ENCODE results near the gene HSD3B2. TPM values are rescaled to one million over a fixed set of nuclear protein-coding genes. Genes with fewer than 3 reads are reported as not detected.
A peak's percentile ranks its signal among the peaks of the same experiment; 100 is the strongest.

Gene HSD3B2
- total RNA-seq, 4 donors from 2014 or later: 3.0 to 125 (median 46.4) TPM

DNA sequence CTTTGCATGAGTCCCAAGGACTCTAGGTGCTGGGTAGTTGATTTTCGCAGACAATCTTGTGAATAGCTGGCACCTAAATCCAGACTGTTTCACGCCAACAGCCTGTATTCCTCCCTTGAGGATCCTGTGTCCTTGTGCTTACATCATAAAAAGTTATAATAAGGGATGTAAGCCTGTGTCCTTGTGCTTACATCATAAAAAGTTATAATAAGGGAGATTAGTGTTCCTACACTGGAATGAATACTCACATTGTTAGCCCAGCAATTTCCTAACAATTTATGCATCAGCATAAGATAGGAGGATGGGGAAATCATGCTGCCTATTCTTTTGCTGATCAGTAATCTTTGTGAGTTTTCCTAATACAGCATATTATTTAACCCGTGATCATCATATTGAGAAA, 4.0 kb upstream of the HSD3B2 start:
- intact Hi-C loops (cut with DNase I; ENCODE audit: low total_unique reads) (no loop called here), in situ Hi-C loops (cut with MboI; ENCODE audit: low pct_ligation_motif_present in 1 of 4, low pct_unique_long_range_greater_than_20kb in 1 of 4, low sequenced_read_pairs in 3 of 4) (no loop called here)
- H3K4me3 ChIP-seq: no peak overlapping the region
- H3K9me3 ChIP-seq: peaks cover 0 to 5% of the 10 kb centered on the region in 2 donors
- peaks cover 0 to 15% (median 7%) of the 10 kb centered on the region in 4 donors for H3K4me1 ChIP-seq
- H3K27me3 ChIP-seq: no peaks in the 10 kb centered on the region
- WGBS, 2 donors (ENCODE audit: low coverage in 1 of 2): 59 to 71% methylated on average over 3 of the region's 3 CpGs
- peak overlapping the region in 3 of 4 donors; percentile 30 to 64 (median 41) for H3K27ac ChIP-seq
- no peak for TF ChIP-seq EP300 (IDR thresholded peaks at IDR 0.05; ENCODE audit: low read depth)
- TF ChIP-seq POLR2A (IDR thresholded peaks at IDR 0.05): no peak
- no peak for TF ChIP-seq POLR2AphosphoS5 (IDR thresholded peaks at IDR 0.05)
- TF ChIP-seq, protein P1, sequence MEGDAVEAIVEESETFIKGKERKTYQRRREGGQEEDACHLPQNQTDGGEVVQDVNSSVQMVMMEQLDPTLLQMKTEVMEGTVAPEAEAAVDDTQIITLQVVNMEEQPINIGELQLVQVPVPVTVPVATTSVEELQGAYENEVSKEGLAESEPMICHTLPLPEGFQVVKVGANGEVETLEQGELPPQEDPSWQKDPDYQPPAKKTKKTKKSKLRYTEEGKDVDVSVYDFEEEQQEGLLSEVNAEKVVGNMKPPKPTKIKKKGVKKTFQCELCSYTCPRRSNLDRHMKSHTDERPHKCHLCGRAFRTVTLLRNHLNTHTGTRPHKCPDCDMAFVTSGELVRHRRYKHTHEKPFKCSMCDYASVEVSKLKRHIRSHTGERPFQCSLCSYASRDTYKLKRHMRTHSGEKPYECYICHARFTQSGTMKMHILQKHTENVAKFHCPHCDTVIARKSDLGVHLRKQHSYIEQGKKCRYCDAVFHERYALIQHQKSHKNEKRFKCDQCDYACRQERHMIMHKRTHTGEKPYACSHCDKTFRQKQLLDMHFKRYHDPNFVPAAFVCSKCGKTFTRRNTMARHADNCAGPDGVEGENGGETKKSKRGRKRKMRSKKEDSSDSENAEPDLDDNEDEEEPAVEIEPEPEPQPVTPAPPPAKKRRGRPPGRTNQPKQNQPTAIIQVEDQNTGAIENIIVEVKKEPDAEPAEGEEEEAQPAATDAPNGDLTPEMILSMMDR (IDR thresholded peaks at IDR 0.05): no peak
- no peaks in the 10 kb centered on the region for H3K36me3 ChIP-seq
- DNase-seq: no peak

DNA sequence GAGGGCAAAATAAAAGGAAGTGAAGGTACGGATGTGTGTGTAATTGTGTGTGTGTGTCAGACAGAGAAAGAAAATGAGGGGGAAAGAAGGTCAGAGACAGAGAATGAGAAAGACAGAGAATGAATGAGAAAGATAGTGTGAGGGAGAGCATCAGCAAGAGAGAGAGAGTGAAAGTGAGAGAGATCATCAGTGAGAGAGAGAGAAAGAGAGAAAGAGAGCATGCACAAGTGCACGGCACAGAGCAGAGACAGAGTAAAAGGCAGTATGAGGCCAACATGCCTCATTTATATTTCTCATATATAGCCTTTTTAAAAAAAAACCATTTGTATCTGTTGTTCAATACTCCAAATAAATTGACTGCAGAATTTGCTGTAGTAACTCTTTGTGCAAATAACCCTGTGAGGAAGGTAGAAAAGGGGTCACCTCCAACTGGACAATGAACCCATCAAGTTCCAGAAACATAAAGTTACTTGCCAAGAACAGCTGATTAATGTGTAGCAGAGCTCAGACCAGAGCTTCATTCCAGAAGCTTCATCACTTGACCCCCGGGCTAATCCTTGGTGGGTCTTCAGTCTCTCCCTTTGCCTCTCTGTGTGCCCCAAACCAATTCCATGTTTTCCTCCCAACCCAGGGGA, 1.2 kb downstream of the HSD3B2 start:
- WGBS, 2 donors (ENCODE audit: low coverage in 1 of 2): 68 to 73% methylated on average over 3 of the region's 3 CpGs

DNA sequence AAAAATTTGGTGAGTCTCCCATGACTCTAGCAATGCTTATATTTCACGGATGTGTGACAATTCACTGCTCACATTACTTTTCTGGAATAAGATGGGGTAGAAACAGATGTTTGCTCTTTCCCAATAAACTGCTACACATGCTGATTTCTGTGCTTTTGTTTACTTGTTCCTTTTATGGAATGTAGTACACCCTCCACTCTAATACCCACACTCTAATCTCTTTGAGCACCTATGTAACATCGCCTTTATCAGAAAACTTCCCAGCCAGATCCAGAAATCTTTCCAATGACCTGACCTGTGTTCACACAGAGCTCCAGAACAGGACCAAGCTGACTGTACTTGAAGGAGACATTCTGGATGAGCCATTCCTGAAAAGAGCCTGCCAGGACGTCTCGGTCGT, 4.2 kb downstream of the HSD3B2 start:
- in situ Hi-C loops (cut with MboI; ENCODE audit: low pct_ligation_motif_present in 1 of 4, low pct_unique_long_range_greater_than_20kb in 1 of 4, low sequenced_read_pairs in 3 of 4): no loop called here
- H3K27me3 ChIP-seq: no peaks in the 10 kb centered on the region
- intact Hi-C loops (cut with DNase I; ENCODE audit: low total_unique reads): no loop called here
- no peak overlapping the region for H3K27ac ChIP-seq
- TF ChIP-seq, protein P1 (IDR thresholded peaks at IDR 0.05): no peak
- no peak for TF ChIP-seq POLR2A (IDR thresholded peaks at IDR 0.05)
- no peak for TF ChIP-seq EP300 (IDR thresholded peaks at IDR 0.05; ENCODE audit: low read depth)
- no peak for TF ChIP-seq POLR2AphosphoS5 (IDR thresholded peaks at IDR 0.05)
- no peaks in the 10 kb centered on the region for H3K9me3 ChIP-seq
- no peak for DNase-seq
- H3K4me3 ChIP-seq: no peak overlapping the region
- no peaks in the 10 kb centered on the region for H3K36me3 ChIP-seq
- WGBS, 2 donors (ENCODE audit: low coverage in 1 of 2): 86 to 94% methylated on average over 4 to 5 of the region's 5 CpGs
- H3K4me1 ChIP-seq: no peaks in the 10 kb centered on the region

More for the DNA sequence above, 1.2 kb downstream of the HSD3B2 start:
- H3K4me1 ChIP-seq: peaks cover 0 to 4% (median 0%) of the 10 kb centered on the region in 4 donors
- in situ Hi-C loops (cut with MboI; ENCODE audit: low pct_ligation_motif_present in 1 of 4, low pct_unique_long_range_greater_than_20kb in 1 of 4, low sequenced_read_pairs in 3 of 4) (no loop called here), intact Hi-C loops (cut with DNase I; ENCODE audit: low total_unique reads) (no loop called here)
- no peaks in the 10 kb centered on the region for H3K27me3 ChIP-seq
- no peak overlapping the region for H3K27ac ChIP-seq
- no peak for DNase-seq
- H3K4me3 ChIP-seq: no peak overlapping the region
- TF ChIP-seq POLR2AphosphoS5 (IDR thresholded peaks at IDR 0.05) (no peak), EP300 (IDR thresholded peaks at IDR 0.05; ENCODE audit: low read depth) (no peak), POLR2A (IDR thresholded peaks at IDR 0.05) (no peak)
- TF ChIP-seq, protein P1 (IDR thresholded peaks at IDR 0.05): no peak
- H3K36me3 ChIP-seq: no peaks in the 10 kb centered on the region
- no peaks in the 10 kb centered on the region for H3K9me3 ChIP-seq

DNA sequence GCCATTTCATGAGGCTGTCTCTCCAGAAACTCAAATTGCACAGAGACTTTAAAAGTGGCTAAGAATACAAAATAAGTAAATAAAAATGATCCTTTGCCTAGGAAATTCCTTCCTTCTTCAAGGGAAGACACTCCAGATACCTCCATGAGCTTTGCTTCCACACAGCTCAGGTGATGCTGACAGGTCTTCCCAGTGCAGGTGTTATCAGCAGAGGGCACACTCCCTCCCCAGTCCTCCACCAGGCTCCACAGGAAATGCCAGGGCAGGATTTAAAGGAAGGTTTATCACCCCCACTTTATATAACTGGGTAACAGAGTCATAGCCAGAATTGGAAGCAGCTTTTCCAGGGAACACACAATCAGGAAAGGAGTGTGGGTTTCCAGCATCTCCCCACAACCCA, 5.7 kb downstream of the HSD3B2 start:
- TF ChIP-seq, protein P1 (IDR thresholded peaks at IDR 0.05): no peak
- no peak for TF ChIP-seq POLR2AphosphoS5 (IDR thresholded peaks at IDR 0.05)
- no peak for TF ChIP-seq POLR2A (IDR thresholded peaks at IDR 0.05)
- TF ChIP-seq EP300 (IDR thresholded peaks at IDR 0.05; ENCODE audit: low read depth): no peak
- no peaks in the 10 kb centered on the region for H3K27me3 ChIP-seq
- in situ Hi-C loops (cut with MboI; ENCODE audit: low pct_ligation_motif_present in 1 of 4, low pct_unique_long_range_greater_than_20kb in 1 of 4, low sequenced_read_pairs in 3 of 4) (no loop called here), intact Hi-C loops (cut with DNase I; ENCODE audit: low total_unique reads) (no loop called here)
- H3K4me1 ChIP-seq: no peaks in the 10 kb centered on the region
- DNase-seq: no peak
- no peak overlapping the region for H3K27ac ChIP-seq
- no peaks in the 10 kb centered on the region for H3K36me3 ChIP-seq
- no peak overlapping the region for H3K4me3 ChIP-seq
- H3K9me3 ChIP-seq: no peaks in the 10 kb centered on the region

Measured in transverse colon (tissue), 4 donors.